COLO829 (cell line): ENCODE measurements around the gene ATR.

Source experiments
- DNase-seq: peaks from one replicate; pipeline ENCODE4 v3.0.0; 2012; ENCODE audit warnings: low spot score

Gene ATR

DNA sequence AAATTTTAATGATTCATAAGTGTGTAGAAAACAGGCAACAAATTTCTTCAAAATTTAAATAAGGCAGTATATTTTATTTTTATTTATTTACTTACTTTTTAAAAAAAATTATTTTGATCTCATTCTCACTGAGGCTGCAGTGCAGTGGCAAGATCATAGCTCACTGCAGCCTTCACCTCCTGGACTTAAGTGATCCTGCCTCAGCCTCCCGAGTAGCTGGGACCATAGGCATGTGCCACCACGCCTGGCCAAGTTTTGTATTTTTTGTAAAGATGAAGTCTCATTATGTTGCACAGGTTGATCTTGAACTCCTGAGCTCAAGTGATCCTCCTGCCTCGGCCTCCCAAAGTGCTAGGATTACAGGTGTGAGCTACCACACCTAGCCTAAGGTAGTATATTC, 69.5 kb downstream of the ATR start:
- DNase-seq: no peak

DNA sequence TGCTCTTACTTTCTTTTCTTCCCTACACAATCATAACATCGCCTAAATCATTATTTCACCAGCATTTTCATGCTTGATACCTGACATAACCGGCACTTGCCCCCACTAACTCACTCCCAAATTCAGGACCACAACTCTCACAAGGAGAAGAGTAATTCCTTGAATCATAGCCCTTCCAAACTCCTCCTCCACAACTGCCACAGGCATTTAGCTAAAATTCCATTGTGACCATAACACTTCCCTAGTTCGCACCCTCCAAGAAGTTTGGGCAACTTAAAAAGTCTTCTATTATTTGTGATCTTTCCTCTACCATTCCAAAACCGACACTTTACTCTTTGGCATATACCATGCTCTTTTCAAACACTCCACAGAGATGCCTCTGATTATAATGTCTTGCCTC, 71.3 kb downstream of the ATR start:
- no peak for DNase-seq

DNA sequence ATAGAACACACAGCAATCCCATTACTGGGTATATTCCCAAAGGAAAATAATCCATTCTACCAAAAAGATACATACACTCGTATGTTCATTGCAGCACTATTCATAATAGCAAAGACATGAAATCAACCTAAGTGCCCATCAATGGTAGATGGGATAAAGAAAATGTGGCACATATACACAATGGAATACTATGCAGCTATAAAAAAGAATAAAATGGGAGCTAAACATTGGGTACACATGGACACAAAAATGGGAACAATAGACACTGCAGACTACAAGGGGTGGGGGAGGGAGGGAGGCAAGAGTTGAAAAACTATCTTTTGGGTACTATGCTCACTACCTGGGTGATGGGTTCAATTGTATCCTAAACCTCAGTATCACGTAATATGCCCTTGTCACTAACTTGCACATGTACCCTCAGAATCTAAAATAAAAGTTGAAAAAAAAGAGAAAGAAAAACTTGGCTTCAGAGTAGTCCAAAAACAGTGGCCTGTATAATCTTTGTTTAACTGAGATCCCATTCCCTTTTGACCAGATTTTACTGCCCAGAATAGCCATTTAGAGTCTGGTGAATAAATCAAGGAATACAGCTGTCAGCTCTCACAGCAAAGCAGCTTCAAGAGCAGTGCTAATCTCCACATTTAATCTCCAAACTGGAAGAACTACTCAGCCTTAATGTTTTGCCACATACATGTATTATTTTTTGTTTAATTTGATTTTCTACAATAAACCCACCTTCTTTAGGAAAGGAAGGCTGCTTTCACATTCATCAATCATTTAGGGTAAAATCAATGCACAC, 76.1 kb downstream of the ATR start:
- DNase-seq: no peak

DNA sequence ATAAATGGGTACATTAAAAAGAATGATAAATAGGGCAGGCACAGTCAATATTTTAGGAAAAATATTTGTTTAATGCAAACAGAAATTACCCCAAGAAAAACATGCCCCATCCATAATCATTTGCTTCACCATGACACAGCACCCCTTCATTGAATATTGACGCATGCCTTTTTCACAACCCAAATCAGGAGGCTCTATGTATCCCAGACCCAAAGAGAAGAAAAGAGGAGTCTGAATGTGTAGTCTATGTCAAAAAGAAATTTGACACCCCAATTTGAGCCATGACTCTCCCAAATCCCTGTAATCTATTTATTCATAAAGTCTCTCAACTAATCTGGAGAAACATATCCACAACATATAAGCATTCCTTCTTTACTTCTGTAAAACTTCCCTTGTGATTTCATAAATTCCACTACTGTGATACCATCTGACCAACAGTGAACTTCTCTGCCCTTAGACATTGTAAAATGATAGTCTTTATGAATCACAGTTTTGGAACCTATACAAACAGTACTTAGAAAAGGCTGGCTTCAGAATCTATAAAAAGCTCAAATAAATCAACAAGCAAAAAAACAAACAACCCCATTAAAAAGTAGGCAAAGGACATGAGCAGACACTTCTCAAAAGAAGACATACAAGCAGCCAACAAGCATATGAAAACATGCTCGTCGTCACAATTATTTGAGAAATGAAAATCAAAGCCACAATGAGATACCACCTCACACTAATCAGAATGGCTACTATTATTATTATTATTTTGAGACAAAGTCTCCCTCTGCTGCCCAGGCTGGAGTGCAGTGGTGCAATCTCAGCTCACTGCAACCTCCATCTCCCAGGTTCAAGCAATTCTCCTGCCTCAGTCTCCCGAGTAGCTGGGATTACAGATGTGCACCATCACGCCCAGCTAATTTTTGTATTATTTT, 77.3 kb downstream of the ATR start:
- DNase-seq: peak; percentile 72

DNA sequence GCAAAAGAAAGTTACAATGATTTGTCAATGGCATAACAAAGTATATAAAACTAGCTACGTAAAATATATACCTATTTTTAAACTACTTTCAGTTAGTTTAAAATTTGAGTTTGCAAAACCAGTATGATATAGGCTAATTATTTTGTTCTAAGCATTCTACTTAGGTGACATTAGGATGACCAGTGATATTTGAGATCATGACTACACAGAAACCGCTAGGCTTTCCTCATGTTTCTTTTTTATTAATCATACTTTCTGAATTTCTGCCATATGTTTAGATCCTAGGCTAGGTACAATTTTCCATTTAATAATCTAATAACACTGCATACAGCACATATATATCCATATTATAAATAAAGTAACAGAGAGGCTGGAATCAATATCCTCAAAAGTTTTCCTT, 78.3 kb downstream of the ATR start:
- DNase-seq: no peak

DNA sequence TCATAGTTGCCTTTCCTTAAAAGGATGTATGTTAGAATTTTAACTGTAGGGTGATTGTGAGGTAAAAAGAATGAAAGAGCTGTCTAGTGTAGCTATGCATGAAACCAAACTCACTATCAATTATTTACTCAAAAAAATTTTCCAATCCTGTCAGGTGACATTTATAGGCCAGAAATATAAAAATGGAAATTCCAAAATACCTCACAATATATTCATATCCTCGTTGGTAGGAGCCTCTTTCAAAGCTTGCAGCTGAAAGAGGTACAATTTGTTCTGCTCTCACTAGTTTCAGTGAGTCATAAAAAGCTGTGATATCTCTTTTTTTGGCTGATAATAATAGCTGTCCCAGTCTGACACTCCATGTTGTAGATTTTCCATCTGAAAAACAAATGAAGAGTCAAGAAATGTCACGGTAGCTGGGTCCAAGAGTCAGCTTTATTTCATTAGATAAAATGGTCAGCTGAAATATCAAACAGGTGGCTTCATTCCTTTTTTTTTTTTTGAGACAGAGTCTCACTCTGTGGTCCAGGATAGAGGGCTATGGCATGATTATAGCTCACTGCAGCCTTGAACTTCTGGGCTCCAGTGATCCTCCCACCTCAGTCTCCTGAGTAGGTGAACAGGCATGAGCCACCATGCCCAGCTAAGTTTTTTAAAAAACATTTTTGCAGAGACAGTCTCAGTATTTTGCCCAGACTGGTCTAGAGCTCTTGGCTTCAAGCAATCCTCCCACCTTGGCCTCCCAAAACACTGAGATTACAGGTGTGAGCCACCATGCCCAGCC, 79.9 kb downstream of the ATR start:
- peak; percentile 38 for DNase-seq

DNA sequence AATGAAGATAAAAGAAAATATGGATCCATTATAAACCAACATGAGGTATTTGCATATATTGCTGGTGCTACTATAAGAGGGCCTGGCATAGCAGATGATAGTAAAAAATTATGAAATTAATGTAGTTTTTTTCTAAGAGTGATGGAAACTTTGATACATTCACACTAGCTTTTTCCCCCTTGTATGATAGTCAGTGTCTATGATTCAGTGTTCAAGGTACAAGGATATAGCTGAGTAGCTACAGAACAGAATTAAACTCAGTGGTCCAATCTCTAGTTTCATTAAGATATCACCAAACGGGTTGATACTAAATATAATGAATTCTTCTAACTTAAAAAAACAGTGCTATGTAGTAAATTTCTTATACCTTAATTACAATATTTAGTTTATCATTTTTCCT, 80.8 kb downstream of the ATR start:
- DNase-seq: no peak

DNA sequence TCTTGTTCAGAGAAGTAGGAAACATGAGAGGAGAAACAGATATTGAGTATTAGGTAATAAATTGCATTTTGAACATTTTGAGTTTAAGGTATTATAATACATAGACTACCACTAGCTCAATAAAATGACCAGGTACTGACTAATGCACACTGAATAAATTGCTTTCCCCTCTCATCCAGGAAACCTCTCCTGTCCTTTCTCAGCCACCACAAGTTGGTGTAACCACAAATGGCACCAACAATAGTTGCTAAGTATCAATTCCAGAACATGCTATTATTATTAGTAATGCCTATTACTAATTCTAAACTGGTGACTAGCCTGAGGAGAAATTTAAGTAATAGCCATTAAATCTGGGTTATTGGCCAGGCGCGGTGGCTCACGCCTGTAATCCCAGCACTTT, 83.4 kb downstream of the ATR start:
- DNase-seq: no peak

DNA sequence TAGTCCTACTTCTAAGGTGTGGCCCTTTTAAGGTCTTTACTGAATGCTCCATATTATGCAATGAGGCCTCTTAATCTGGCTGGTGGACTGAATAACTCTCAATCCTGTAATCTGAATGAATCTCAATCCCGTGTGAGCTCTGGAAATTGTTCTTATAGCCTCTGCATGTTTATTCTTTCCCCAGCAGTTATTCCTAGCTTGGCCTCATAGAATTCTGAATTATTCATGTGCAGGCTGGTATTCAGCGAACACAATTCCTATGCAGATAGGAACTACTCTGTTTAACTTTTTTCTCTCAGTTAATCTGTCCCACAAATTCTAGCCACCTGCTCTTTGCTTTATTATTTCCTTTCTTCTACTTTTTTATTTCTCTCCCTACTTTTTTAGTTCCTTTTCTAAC, 86.3 kb downstream of the ATR start:
- DNase-seq: no peak

DNA sequence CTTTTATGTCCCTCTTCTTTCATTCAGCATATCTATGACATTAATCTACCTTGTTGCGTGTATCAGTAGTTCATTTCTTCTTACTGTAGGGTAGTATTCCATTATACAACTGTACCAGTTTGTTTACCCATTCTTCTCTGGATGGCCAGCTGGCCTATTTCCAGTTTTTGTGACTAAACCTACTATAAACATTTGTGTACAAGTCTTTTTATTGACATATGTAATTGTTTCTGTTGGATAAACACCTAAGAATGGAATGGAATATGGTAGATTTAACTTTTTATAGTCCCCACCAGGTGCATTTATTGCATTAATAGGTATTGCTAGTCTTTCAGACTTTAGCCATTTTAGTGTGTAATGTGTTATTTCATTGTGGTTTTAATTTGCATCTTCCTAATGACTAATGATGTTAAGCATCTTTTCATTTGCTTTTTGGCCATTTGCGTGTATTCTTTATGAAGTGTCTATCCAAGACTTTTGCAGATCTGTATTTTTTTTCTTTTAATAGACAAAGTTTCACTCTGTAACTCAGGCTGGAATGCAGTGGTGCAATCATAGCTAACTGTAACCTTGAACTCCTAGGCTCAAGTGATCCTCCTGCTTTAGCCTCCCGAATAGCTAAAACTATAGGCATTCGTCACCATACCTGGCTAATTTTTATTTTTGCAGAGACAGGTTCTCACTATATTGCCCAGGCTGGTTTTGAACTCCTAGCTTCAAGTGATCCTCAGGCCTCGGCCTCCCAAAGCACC, 88.8 kb downstream of the ATR start:
- no peak for DNase-seq

DNA sequence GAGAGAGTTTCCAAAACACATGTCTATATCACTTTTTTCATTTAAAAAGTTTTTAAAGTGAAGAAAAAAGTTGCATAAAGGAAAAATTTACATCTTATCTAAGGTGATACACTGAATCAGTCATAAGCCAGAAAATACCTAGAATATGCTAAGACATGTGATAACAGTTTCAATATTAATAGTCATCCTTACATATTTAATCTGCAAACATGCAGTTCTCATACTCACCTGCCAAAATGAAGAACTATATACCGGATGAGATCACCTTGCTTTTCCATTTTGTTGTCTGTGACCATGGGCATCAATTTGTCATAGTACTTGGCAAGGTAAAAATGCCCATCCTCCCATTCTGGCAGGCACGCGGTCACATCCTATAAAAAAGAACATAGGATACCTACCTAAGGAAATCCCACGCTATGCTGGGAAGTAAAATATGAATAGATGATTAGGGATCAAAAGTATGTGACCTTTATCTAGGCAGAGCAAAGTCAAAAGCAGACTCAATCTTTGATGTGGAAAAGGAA, 93.6 kb downstream of the ATR start:
- DNase-seq: no peak

DNA sequence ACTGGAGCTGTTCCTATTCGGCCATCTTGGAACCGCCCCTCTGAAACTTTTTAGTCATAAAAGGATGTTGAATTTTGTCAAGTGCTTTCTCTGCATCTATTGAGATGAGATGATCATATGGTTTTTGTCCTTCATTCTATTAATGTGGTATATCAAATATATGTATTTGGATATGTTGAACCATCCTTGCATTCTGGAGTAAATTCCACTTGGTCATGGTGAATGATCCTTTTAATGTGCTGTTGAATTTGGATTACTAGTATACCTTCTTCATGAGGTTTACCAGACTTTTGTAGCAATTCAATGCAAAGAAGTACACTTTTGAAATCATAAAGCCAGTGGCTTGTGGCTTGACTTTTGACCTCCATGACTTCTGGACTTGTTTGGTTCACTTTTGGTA, 97.3 kb downstream of the ATR start:
- DNase-seq: no peak

DNA sequence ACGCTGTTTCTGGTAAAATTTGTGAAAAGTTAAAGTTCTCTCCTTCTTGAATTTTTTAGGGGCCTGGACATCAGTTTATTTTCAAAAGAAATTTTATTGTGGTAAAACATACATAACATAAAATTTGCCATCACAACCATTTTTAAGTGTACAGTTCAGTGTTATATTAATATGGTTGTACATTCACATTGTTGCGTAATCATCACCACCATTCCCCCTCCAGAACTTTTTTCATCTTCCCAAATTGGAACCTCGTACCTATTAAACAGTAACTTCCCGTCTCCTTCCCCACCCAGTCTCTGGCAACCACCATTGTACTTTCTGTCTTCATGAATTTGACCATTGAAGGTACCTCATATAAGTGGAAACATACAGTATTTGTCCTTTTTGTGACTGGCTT, 107.7 kb downstream of the ATR start:
- DNase-seq: no peak

DNA sequence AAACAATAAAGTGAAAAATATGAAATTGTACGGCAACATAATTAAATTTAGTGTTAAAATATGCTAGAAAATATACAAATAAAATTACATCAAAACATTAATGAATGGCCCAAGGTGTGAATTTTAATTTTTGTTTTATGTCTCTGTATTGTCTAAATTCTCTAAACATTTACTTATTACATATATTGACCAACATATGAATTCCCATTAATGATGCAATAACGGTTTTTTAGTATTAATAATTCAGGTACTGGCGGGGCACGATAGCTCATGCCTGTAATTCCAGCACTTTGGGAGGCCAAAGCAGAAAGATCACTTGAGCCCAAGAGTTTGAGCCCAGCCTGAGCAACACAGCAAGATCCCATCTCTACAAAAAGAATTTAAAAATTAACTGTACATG, 110.1 kb downstream of the ATR start:
- no peak for DNase-seq

DNA sequence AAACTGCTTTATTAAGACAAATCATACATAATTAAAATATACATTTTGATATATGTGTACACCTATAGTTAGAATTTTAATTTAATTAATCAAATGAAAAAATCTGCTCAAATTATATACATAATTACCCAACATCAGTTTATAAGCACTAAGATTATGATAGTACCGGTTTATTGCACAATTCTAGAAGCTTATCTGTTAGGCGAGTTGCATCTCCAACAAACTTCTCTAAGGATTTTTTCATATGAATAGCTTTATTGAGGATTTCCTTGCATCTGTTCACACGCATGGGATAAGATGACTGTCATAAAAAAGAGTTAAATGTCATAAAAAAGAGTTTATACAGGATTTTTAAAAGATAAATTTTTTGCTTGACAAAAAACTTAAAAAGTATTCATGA, 110.8 kb downstream of the ATR start:
- no peak for DNase-seq

DNA sequence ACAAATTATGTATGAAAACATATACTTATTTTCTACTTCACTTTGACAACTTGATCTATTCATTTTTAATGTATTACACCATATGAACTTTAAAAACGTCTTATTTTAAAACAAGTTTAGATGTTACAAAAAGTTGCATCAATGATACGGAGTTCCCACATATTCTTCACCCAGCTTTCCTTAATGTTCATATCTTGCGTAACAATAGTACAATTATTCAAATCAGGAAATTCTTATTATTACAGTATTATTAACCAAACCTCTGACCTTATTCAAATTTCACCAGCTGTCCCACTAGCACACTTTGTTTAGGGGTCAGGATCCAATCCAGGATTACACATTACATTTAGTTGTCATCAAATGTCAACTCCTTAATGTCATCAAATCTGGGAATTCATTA, 117.8 kb downstream of the ATR start:
- no peak for DNase-seq

DNA sequence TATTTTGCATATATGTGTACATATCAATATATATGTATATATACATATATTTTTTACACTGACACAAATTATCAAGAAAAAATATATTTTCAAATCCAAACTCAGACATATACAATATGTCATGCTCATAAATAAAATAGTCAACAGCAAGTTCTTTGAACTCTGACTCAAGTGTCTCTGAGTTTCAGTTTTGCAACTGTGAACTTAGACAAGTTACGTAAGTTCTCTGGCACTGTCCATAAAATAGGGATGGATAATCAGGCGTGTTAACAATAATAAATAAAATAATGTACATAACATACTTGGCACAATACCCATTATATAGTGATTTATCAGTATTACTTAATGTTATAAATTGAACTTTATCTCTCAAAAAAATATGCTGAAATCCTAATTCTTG, 118.6 kb downstream of the ATR start:
- DNase-seq: no peak

DNA sequence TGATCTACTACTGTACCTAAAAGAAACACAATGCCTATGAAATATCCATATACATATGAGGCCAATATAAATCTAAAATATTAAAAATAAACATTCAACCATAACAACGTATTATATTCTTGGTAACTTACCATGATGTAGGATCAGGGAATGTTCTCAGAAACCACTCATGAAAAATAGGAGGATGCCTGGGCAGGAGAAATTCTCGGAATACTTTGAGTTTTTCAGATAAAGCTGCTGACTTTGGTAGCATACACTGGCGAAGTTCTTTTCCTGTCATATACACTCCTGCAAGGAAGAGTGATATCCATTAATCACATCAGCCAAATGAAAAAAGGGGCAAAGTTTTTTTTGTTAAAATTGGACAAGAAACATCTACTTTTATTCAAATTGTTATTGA, 119.4 kb downstream of the ATR start:
- DNase-seq: no peak

DNA sequence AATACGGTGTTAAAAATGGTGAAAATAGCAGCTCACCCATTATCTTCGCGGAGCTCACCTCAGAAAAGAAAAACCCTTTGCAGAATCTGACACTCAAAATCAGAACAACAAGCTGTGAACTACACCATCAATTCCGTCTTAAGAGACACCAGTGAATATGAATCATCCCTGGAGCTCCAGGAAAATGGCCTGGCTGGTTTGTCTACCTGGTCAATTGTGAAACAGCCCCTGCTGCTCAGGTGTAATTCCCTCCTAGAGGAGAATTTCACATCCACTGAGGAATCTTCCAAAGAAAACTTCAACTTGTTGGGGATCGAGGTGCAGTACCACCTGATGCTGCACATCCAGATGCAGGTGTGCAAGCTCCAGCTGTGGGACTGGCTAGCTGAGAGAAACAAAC, 127.7 kb downstream of the ATR start:
- DNase-seq: no peak

DNA sequence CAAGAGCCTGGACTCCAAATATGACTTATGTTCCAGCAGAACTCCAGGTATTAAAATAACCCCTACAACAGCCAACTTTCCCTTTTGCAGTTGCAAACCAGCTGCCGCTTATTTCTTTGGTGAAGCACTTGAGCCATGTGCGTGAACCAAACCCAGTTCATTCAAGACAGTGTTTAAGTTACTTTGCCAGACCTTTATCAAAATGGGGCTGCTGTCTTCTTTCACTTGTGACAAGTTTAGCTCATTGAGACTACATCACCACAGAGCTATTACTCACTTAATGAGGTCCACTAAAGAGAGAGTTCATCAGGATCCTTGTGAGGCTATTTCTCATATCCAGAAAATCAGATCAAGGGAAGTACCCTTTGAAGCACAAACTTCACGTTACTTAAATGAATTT, 128.3 kb downstream of the ATR start:
- no peak for DNase-seq
